ENCODE data around the gene TEC. TPM values are rescaled to one million over a fixed set of nuclear protein-coding genes. Genes with fewer than 3 reads are reported as not detected.

TEC gene
- total RNA-seq, 2 donors from 2014 or later, result 4.5 to 12.8 TPM

- no peaks in the 10 kb centered on the region for H3K4me1 ChIP-seq (ENCODE audit: control insufficient read depth in 1 of 2, low read depth in 2 of 2)
- no peaks in the 10 kb centered on the region for H3K27me3 ChIP-seq (replicated peaks; ENCODE audit: insufficient read depth)
- no peak for DNase-seq (ENCODE audit: low spot score)
- ATAC-seq (ENCODE audit: insufficient number of reproducible peaks, low FRiP score, low read depth), result no peak
- no peaks in the 10 kb centered on the region for H3K9me3 ChIP-seq
- no peak overlapping the region for H3K27ac ChIP-seq
- TF ChIP-seq, protein P1, sequence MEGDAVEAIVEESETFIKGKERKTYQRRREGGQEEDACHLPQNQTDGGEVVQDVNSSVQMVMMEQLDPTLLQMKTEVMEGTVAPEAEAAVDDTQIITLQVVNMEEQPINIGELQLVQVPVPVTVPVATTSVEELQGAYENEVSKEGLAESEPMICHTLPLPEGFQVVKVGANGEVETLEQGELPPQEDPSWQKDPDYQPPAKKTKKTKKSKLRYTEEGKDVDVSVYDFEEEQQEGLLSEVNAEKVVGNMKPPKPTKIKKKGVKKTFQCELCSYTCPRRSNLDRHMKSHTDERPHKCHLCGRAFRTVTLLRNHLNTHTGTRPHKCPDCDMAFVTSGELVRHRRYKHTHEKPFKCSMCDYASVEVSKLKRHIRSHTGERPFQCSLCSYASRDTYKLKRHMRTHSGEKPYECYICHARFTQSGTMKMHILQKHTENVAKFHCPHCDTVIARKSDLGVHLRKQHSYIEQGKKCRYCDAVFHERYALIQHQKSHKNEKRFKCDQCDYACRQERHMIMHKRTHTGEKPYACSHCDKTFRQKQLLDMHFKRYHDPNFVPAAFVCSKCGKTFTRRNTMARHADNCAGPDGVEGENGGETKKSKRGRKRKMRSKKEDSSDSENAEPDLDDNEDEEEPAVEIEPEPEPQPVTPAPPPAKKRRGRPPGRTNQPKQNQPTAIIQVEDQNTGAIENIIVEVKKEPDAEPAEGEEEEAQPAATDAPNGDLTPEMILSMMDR (IDR thresholded peaks at IDR 0.05), result no peak
- H3K36me3 ChIP-seq, result peaks cover 1% of the 10 kb centered on the region
- H3K4me3 ChIP-seq, result no peak overlapping the region
These were observed 89.4 kb downstream of the TEC start for GRCh38 chr4:48180234-48180633.

- no peak for DNase-seq (ENCODE audit: low spot score)
- Histone ChIP-seq H3K36me3 (peaks cover 3% of the 10 kb centered on the region), H3K4me1 (ENCODE audit: control insufficient read depth in 1 of 2, low read depth in 2 of 2) (no peaks in the 10 kb centered on the region), H3K9me3 (no peaks in the 10 kb centered on the region), H3K4me3 (no peak overlapping the region), H3K27me3 (replicated peaks; ENCODE audit: insufficient read depth) (no peaks in the 10 kb centered on the region), H3K27ac (no peak overlapping the region)
- TF ChIP-seq, protein P1 (IDR thresholded peaks at IDR 0.05), result no peak
- no peak for ATAC-seq (ENCODE audit: insufficient number of reproducible peaks, low FRiP score, low read depth)
These were observed 90.7 kb downstream of the TEC start for GRCh38 chr4:48178931-48179330.

DNA sequence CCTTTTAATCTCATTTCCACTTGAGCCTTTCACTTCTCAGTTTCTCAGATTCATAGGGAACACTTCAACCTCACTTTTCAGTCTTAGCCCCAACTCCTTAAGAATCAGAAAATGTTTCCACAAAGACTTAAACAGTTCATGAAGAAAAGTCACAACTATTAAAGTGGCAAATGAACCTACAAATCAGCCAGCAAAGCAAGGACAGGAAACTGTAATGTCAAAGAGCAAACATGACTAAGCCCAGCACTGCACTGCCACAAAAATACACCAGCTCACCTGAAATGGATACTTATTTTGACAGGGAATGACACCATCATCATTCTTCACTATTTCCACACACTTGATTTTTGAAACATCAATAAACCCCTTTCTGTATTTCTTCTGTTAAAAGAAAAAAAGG is 93.8 kb downstream of the TEC start:
- H3K4me3 ChIP-seq, result no peak overlapping the region
- TF ChIP-seq, protein P1 (IDR thresholded peaks at IDR 0.05), result no peak
- peaks cover 0 to 9% of the 10 kb centered on the region in 2 donors for H3K4me1 ChIP-seq (ENCODE audit: control insufficient read depth in 1 of 2, low read depth in 2 of 2)
- H3K27ac ChIP-seq, result no peak overlapping the region
- DNase-seq (ENCODE audit: low spot score), result no peak
- H3K9me3 ChIP-seq, result no peaks in the 10 kb centered on the region
- ATAC-seq (ENCODE audit: insufficient number of reproducible peaks, low FRiP score, low read depth), result no peak
- no peaks in the 10 kb centered on the region for H3K27me3 ChIP-seq (replicated peaks; ENCODE audit: insufficient read depth)
- H3K36me3 ChIP-seq, result peaks cover 3% of the 10 kb centered on the region

DNA sequence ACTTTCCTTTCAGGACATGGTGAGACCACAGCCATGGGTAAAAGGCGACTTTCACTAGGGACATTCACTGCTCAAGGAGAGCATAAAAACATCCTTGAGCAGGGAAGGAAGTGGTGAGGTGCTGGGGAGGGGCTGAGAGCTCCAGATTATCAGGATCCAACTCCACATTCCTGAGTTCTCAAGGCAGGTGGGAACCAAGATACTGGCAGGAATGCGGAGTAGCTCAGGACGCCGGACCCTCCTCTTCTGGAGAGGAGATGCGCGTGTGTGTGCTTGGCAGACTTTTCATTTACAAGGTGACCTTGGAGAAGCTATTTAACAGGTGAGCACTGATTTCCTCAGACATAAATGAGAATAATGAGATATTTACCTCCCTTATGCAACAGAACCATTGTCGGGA is 94.3 kb downstream of the TEC start:
- no peak for DNase-seq (ENCODE audit: low spot score)
- Histone ChIP-seq H3K27me3 (replicated peaks; ENCODE audit: insufficient read depth) (no peaks in the 10 kb centered on the region), H3K27ac (no peak overlapping the region)

DNA sequence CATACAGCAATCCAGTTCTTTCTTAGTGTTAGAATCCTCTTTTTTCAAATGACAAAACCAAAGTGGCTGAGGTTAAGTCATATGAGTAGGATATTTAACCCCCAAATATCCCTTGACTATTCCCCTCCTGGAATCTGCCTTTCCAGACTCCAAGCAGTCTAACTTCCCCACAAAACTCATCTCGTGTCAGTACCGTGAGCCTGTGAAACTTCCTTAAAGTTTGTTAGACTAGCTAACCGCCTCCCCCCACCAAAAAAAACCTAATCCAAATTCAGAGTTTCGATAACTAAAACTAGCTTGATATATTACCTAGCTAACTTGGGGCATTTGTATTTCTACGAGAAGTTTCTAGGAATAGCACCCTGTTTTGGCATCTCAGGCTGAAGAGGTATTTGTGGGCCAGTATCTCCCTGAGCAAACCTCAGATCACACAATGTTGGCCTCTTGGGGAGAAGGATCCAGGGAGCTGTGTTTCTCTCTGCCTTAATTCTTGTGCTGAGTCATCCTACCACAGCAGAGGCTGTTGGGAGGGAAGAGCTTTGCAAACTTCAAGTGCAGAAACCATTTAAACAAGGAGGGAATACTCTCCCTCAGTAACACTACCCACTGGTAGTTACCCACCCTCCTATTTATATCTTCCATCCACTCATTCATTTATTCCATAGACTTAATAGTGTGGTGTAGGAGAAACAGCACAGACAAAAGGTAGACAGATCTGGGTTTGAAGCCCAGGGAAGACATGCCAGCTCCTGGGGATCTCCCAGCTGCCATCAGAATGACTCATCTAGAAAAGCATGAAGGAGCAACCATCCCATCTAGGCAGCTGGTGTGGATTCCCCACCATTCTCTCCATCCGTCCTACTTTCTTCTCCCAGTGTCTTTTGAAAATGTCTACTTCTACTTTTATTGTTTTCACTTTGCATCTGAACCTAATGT is 96.3 kb downstream of the TEC start:
- DNase-seq (ENCODE audit: low spot score) (no peak), ATAC-seq (ENCODE audit: insufficient number of reproducible peaks, low FRiP score, low read depth) (no peak)
- H3K9me3 ChIP-seq, result no peaks in the 10 kb centered on the region
- peaks cover 0 to 9% of the 10 kb centered on the region in 2 donors for H3K4me1 ChIP-seq (ENCODE audit: control insufficient read depth in 1 of 2, low read depth in 2 of 2)
- no peaks in the 10 kb centered on the region for H3K27me3 ChIP-seq (replicated peaks; ENCODE audit: insufficient read depth)
- TF ChIP-seq, protein P1 (IDR thresholded peaks at IDR 0.05), result no peak
- no peak overlapping the region for H3K4me3 ChIP-seq
- peak overlapping the region in 1 of 2 donors; percentile 8 for H3K27ac ChIP-seq
- H3K36me3 ChIP-seq, result peaks cover 7% of the 10 kb centered on the region

More for the DNA sequence above, 94.3 kb downstream of the TEC start:
- no peaks in the 10 kb centered on the region for H3K9me3 ChIP-seq
- ATAC-seq (ENCODE audit: insufficient number of reproducible peaks, low FRiP score, low read depth), result no peak
- TF ChIP-seq, protein P1 (IDR thresholded peaks at IDR 0.05), result no peak
- peaks cover 7% of the 10 kb centered on the region for H3K36me3 ChIP-seq
- H3K4me3 ChIP-seq, result no peak overlapping the region
- H3K4me1 ChIP-seq (ENCODE audit: control insufficient read depth in 1 of 2, low read depth in 2 of 2), result peaks cover 0 to 9% of the 10 kb centered on the region in 2 donors

Data from thoracic aorta (tissue), 2 donors.